WTC11 (cell line): Measurements from ENCODE around the gene GLI2. TPM values are rescaled to one million over a fixed set of nuclear protein-coding genes. Genes with fewer than 3 reads are reported as not detected.

Experiments used
- ATAC-seq: fragments of 200-7000 bp; cut with Tn5 transposase; 2 replicates; pipeline ENCODE4 v1.10.0; 2021; ENCODE audit warnings: mild to moderate bottlenecking, moderate library complexity
- CTCF ChIA-PET: fragments of 300-600 bp; sonication (Branson Sonifier 250); formaldehyde crosslinking; loops from one replicate; lab custom pipeline; 2021; ENCODE audit warnings: antibody characterized with exemption; lab: Charles Lee
- POLR2A ChIA-PET: fragments of 350-600 bp; sonication (Branson Sonifier 250); formaldehyde crosslinking; loops from one replicate; lab custom pipeline; 2021; ENCODE audit warnings: antibody characterized with exemption; lab: Charles Lee
- DNase-seq: peaks from one replicate; pipeline ENCODE4 v3.0.0; 2021; ENCODE audit warnings: low spot score
- H3K27ac Mint-ChIP-seq: 2 replicates; pipeline ENCODE4 v1.8.0; 2021; ENCODE audit warnings: mixed read lengths
- H3K27me3 Mint-ChIP-seq: 2 replicates; pipeline ENCODE4 v1.8.0; 2021; ENCODE audit warnings: low read depth, mild to moderate bottlenecking, moderate library complexity, mixed read lengths
- H3K36me3 Mint-ChIP-seq: 2 replicates; pipeline ENCODE4 v1.8.0; 2021; ENCODE audit warnings: mixed read lengths
- H3K4me1 Mint-ChIP-seq: 2 replicates; pipeline ENCODE4 v1.8.0; 2022; ENCODE audit warnings: mixed read lengths
- H3K4me3 Mint-ChIP-seq: 2 replicates; pipeline ENCODE4 v1.8.0; 2021; ENCODE audit warnings: mild to moderate bottlenecking, moderate library complexity, mixed read lengths
- H3K9me3 Mint-ChIP-seq: 2 replicates; pipeline ENCODE4 v1.8.0; 2021; ENCODE audit warnings: mixed read lengths
- FOXP1 ChIP-seq: sonication (generic); formaldehyde crosslinking; IDR thresholded peaks from 2 replicates; pipeline ENCODE4 v1.8.0; 2022; ENCODE audit warnings: missing genetic modification reagents, mild to moderate bottlenecking, moderate library complexity, borderline replicate concordance
- GRHL2 ChIP-seq: fragments of 250-450 bp; sonication (Bioruptor Pico); IDR thresholded peaks from 2 replicates; pipeline ENCODE4 v1.8.0; 2022; ENCODE audit warnings: mild to moderate bottlenecking, moderate library complexity; ENCODE audit not compliant: insufficient replicate concordance, severe bottlenecking
- NR1H2 ChIP-seq: sonication (generic); formaldehyde crosslinking; IDR thresholded peaks from 2 replicates; pipeline ENCODE4 v1.9.0; 2021; ENCODE audit warnings: mild to moderate bottlenecking, moderate library complexity, missing genetic modification reagents
- OVOL2 ChIP-seq: fragments of 250-450 bp; sonication (Bioruptor Pico); IDR thresholded peaks from 2 replicates; pipeline ENCODE4 v1.9.0; 2021; ENCODE audit warnings: mild to moderate bottlenecking, borderline replicate concordance
- RELA ChIP-seq: sonication (generic); formaldehyde crosslinking; IDR thresholded peaks from 2 replicates; pipeline ENCODE4 v1.8.1; 2022; ENCODE audit warnings: missing genetic modification reagents, mild to moderate bottlenecking, borderline replicate concordance
- TEAD4 ChIP-seq: sonication (generic); formaldehyde crosslinking; IDR thresholded peaks from 2 replicates; pipeline ENCODE4 v1.8.0; 2022; ENCODE audit warnings: mild to moderate bottlenecking, missing genetic modification reagents
- ZNF416 ChIP-seq: fragments of 250-450 bp; sonication (Bioruptor Pico); IDR thresholded peaks from 2 replicates; pipeline ENCODE4 v1.9.0; 2021; ENCODE audit warnings: mild to moderate bottlenecking, inconsistent platforms
- ZNF671 ChIP-seq: fragments of 250-450 bp; sonication (Bioruptor Pico); IDR thresholded peaks from 2 replicates; pipeline ENCODE4 v1.8.0; 2021; ENCODE audit warnings: mild to moderate bottlenecking
- total RNA-seq: library from RNA; stranded (reverse); gene quantifications from 3 replicates; pipeline ENCODE4 v1.2.3, GENCODE V29; 2021
- TF ChIP-seq, protein P1 (sequence below): fragments of 250-450 bp; sonication (Bioruptor Pico); IDR thresholded peaks from 2 replicates; pipeline ENCODE4 v1.9.0; 2021; ENCODE audit warnings: mild to moderate bottlenecking
- TF ChIP-seq, protein P2 (sequence below): sonication (generic); formaldehyde crosslinking; IDR thresholded peaks from 2 replicates; pipeline ENCODE4 v1.8.1; 2023; ENCODE audit warnings: mild to moderate bottlenecking, missing genetic modification reagents
- TF ChIP-seq, protein P3 (sequence below): fragments of 250-450 bp; sonication (Bioruptor Pico); IDR thresholded peaks from 2 replicates; pipeline ENCODE4 v1.9.0; 2021; ENCODE audit warnings: mild to moderate bottlenecking
- TF ChIP-seq, protein P4 (sequence below): sonication (generic); formaldehyde crosslinking; IDR thresholded peaks from 2 replicates; pipeline ENCODE4 v1.8.0; 2023; ENCODE audit warnings: missing genetic modification reagents
- TF ChIP-seq, protein P5 (sequence below): fragments of 200-600 bp; IDR thresholded peaks from 2 replicates; pipeline ENCODE4 v1.8.0; 2022; ENCODE audit warnings: antibody characterized with exemption
- TF ChIP-seq, protein P6 (sequence below): sonication (generic); formaldehyde crosslinking; conservative IDR thresholded peaks from 2 replicates; pipeline ENCODE4 v1.8.1; 2023; ENCODE audit warnings: mild to moderate bottlenecking, low read depth, missing genetic modification reagents, moderate library complexity
- TF ChIP-seq, protein P7 (sequence below): fragments of 250-450 bp; sonication (Bioruptor Pico); conservative IDR thresholded peaks from 2 replicates; pipeline ENCODE4 v1.9.0; 2021; ENCODE audit warnings: mild to moderate bottlenecking

Gene GLI2
- total RNA-seq, 1 experiment from 2014 or later: 60.9 TPM

DNA sequence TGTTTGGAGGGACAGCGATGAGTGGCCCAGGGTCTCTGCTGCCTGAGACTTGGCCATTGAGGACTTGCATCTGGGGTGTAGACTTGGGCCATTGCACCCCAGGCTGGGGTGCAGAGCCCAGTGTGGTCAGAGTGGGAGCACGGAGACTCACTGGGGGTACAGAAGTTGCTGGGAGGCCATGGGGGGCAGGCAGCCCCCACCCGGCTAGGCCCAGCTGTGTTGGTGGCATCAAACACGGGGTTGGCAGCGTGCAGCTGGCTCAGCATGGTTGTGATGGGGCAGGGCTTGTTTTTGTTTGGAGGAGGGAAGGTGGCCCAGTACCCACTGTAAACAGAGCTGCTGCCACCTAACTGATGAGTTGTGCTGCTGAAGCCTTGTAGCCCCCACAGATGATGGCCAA lies 42.1 kb downstream of the GLI2 start:
- no peak for ATAC-seq
- ChIA-PET CTCF (interaction anchor here (0.8 to 1.2 kb wide), 2 partner anchors 42 to 82 kb away, joined by 3 to 4 read pairs; no protein-coding TSS in a partner anchor), POLR2A (interaction anchor here (1.0 kb wide), 1 partner anchor 297 kb away, joined by 3 read pairs; no protein-coding TSS in a partner anchor)
- H3K36me3 Mint-ChIP-seq: no peaks in the 10 kb centered on the region
- H3K27ac Mint-ChIP-seq: no peak overlapping the region
- peaks cover 37% of the 10 kb centered on the region for H3K4me1 Mint-ChIP-seq
- TF ChIP-seq, protein P1, sequence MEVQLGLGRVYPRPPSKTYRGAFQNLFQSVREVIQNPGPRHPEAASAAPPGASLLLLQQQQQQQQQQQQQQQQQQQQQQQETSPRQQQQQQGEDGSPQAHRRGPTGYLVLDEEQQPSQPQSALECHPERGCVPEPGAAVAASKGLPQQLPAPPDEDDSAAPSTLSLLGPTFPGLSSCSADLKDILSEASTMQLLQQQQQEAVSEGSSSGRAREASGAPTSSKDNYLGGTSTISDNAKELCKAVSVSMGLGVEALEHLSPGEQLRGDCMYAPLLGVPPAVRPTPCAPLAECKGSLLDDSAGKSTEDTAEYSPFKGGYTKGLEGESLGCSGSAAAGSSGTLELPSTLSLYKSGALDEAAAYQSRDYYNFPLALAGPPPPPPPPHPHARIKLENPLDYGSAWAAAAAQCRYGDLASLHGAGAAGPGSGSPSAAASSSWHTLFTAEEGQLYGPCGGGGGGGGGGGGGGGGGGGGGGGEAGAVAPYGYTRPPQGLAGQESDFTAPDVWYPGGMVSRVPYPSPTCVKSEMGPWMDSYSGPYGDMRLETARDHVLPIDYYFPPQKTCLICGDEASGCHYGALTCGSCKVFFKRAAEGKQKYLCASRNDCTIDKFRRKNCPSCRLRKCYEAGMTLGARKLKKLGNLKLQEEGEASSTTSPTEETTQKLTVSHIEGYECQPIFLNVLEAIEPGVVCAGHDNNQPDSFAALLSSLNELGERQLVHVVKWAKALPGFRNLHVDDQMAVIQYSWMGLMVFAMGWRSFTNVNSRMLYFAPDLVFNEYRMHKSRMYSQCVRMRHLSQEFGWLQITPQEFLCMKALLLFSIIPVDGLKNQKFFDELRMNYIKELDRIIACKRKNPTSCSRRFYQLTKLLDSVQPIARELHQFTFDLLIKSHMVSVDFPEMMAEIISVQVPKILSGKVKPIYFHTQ (CRISPR knock-in tag): no peak
- no peak for TF ChIP-seq NR1H2
- TF ChIP-seq, protein P2, sequence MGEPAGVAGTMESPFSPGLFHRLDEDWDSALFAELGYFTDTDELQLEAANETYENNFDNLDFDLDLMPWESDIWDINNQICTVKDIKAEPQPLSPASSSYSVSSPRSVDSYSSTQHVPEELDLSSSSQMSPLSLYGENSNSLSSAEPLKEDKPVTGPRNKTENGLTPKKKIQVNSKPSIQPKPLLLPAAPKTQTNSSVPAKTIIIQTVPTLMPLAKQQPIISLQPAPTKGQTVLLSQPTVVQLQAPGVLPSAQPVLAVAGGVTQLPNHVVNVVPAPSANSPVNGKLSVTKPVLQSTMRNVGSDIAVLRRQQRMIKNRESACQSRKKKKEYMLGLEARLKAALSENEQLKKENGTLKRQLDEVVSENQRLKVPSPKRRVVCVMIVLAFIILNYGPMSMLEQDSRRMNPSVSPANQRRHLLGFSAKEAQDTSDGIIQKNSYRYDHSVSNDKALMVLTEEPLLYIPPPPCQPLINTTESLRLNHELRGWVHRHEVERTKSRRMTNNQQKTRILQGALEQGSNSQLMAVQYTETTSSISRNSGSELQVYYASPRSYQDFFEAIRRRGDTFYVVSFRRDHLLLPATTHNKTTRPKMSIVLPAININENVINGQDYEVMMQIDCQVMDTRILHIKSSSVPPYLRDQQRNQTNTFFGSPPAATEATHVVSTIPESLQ (CRISPR knock-in tag): no peak
- TF ChIP-seq, protein P3, sequence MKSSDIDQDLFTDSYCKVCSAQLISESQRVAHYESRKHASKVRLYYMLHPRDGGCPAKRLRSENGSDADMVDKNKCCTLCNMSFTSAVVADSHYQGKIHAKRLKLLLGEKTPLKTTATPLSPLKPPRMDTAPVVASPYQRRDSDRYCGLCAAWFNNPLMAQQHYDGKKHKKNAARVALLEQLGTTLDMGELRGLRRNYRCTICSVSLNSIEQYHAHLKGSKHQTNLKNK (CRISPR knock-in tag): no peak
- no peak for TF ChIP-seq RELA (CRISPR knock-in tag)
- TF ChIP-seq, protein P4, sequence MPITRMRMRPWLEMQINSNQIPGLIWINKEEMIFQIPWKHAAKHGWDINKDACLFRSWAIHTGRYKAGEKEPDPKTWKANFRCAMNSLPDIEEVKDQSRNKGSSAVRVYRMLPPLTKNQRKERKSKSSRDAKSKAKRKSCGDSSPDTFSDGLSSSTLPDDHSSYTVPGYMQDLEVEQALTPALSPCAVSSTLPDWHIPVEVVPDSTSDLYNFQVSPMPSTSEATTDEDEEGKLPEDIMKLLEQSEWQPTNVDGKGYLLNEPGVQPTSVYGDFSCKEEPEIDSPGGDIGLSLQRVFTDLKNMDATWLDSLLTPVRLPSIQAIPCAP (CRISPR knock-in tag): no peak
- TF ChIP-seq TEAD4 (CRISPR knock-in tag): no peak
- no peak for TF ChIP-seq ZNF671
- TF ChIP-seq GRHL2 (CRISPR knock-in tag): no peak
- no peak for TF ChIP-seq FOXP1 (CRISPR knock-in tag)
- no peak for TF ChIP-seq ZNF416 (CRISPR knock-in tag)
- TF ChIP-seq, protein P5, sequence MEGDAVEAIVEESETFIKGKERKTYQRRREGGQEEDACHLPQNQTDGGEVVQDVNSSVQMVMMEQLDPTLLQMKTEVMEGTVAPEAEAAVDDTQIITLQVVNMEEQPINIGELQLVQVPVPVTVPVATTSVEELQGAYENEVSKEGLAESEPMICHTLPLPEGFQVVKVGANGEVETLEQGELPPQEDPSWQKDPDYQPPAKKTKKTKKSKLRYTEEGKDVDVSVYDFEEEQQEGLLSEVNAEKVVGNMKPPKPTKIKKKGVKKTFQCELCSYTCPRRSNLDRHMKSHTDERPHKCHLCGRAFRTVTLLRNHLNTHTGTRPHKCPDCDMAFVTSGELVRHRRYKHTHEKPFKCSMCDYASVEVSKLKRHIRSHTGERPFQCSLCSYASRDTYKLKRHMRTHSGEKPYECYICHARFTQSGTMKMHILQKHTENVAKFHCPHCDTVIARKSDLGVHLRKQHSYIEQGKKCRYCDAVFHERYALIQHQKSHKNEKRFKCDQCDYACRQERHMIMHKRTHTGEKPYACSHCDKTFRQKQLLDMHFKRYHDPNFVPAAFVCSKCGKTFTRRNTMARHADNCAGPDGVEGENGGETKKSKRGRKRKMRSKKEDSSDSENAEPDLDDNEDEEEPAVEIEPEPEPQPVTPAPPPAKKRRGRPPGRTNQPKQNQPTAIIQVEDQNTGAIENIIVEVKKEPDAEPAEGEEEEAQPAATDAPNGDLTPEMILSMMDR: no peak
- TF ChIP-seq OVOL2 (CRISPR knock-in tag): no peak
- TF ChIP-seq, protein P6, sequence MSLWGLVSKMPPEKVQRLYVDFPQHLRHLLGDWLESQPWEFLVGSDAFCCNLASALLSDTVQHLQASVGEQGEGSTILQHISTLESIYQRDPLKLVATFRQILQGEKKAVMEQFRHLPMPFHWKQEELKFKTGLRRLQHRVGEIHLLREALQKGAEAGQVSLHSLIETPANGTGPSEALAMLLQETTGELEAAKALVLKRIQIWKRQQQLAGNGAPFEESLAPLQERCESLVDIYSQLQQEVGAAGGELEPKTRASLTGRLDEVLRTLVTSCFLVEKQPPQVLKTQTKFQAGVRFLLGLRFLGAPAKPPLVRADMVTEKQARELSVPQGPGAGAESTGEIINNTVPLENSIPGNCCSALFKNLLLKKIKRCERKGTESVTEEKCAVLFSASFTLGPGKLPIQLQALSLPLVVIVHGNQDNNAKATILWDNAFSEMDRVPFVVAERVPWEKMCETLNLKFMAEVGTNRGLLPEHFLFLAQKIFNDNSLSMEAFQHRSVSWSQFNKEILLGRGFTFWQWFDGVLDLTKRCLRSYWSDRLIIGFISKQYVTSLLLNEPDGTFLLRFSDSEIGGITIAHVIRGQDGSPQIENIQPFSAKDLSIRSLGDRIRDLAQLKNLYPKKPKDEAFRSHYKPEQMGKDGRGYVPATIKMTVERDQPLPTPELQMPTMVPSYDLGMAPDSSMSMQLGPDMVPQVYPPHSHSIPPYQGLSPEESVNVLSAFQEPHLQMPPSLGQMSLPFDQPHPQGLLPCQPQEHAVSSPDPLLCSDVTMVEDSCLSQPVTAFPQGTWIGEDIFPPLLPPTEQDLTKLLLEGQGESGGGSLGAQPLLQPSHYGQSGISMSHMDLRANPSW: no peak
- TF ChIP-seq, protein P7, sequence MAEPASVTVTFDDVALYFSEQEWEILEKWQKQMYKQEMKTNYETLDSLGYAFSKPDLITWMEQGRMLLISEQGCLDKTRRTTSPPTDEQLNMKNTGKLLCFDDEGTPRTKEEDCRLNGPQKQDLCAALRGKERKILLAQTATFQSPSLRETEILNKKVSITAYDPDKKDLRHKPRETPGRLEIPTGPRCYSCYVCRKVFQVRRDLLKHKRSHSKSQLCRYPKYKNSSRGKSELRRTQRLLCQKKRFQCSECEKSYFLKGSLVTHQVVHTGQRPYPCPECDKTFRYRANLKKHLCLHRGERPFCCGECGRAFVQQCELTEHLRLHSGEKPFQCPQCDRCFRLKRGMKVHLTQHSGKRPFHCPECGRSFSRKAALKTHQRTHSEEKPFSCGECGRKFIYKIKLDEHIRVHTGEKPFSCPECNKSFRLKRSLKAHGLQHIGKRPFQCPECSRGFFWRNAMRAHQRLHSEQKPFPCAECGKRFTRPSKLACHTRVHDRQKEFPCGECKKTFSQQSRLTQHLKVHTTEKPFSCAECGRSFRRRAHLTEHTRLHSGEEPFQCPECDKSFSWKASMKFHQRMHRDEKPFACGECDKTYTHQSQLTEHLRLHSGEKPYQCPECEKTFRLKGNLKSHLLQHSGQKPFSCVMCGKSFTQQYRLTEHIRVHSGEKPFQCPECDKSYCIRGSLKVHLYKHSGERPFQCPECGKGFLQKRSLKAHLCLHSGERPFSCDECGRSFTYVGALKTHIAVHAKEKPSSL (CRISPR knock-in tag): no peak
- TF ChIP-seq, all 79 proteins: peak for 0
- no peaks in the 10 kb centered on the region for H3K9me3 Mint-ChIP-seq
- H3K4me3 Mint-ChIP-seq: no peak overlapping the region
- no peak for DNase-seq
- H3K27me3 Mint-ChIP-seq: no peaks in the 10 kb centered on the region
